ENCODE results near the gene MAML2. TPM values are rescaled to one million over a fixed set of nuclear protein-coding genes. Genes with fewer than 3 reads are reported as not detected.

The MAML2 gene
- total and polyA plus RNA-seq, 2 of the 13 experiments (the other 11 are each of a cell fraction or from before 2014, with no cell fraction given), result 2.3 to 25.9 TPM

DNA sequence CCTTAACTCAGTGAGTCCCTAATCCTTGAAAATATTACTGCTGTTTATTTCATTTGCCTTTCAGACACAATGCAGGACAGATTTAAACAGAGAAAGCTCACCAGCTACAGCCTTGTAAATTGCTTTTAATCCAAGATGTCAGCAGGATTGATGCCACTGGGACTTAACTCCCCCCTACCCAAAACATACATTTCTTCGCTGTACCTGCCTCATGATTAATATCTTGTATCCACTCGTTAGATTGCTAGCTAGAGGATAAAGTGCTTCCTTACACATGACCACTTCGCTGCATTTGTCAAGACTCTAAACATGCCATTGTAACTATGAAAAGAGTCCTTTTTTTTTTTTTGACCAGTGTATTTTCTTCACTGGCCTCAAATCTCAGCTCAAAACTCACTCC is 236.3 kb downstream of the MAML2 start (continued):
- TF ChIP-seq, protein P1, sequence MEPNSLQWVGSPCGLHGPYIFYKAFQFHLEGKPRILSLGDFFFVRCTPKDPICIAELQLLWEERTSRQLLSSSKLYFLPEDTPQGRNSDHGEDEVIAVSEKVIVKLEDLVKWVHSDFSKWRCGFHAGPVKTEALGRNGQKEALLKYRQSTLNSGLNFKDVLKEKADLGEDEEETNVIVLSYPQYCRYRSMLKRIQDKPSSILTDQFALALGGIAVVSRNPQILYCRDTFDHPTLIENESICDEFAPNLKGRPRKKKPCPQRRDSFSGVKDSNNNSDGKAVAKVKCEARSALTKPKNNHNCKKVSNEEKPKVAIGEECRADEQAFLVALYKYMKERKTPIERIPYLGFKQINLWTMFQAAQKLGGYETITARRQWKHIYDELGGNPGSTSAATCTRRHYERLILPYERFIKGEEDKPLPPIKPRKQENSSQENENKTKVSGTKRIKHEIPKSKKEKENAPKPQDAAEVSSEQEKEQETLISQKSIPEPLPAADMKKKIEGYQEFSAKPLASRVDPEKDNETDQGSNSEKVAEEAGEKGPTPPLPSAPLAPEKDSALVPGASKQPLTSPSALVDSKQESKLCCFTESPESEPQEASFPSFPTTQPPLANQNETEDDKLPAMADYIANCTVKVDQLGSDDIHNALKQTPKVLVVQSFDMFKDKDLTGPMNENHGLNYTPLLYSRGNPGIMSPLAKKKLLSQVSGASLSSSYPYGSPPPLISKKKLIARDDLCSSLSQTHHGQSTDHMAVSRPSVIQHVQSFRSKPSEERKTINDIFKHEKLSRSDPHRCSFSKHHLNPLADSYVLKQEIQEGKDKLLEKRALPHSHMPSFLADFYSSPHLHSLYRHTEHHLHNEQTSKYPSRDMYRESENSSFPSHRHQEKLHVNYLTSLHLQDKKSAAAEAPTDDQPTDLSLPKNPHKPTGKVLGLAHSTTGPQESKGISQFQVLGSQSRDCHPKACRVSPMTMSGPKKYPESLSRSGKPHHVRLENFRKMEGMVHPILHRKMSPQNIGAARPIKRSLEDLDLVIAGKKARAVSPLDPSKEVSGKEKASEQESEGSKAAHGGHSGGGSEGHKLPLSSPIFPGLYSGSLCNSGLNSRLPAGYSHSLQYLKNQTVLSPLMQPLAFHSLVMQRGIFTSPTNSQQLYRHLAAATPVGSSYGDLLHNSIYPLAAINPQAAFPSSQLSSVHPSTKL (CRISPR knock-in tag; IDR thresholded peaks at IDR 0.05), result no peak
- TF ChIP-seq ZBTB1 (CRISPR knock-in tag; IDR thresholded peaks at IDR 0.05; ENCODE audit: borderline replicate concordance) (no peak), ZNF382 (CRISPR knock-in tag; IDR thresholded peaks at IDR 0.05; ENCODE audit: borderline replicate concordance) (no peak)

DNA sequence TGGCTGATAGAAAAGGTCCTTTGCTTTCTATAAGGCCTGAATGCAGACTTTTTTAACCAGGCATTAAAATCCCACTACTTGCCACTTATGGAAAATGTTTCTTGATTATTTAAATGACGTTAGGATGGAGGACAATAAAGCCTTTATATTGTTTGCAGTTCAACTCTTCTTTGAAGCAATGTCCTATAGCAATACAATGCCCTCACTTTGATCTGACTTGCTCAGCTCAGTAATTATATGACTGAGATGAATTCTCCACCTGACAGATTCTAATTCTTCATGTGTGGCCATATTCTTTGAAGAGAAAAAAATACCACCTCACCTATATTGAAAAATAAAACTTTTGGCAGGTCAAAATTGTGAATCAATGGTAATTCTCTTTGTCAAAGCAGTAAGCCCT is 237.1 kb downstream of the MAML2 start:
- BruUV-seq (replicated peaks), result no TSS peak
- POLR2A ChIA-PET, result no interaction called here
- no peak for ATAC-seq
- Histone ChIP-seq H3K36me3 (replicated peaks in 1 of 2; ENCODE audit: control insufficient read depth in 1 of 2, insufficient read depth in 2 of 2, low read length in 2 of 2) (peaks cover 2 to 3% of the 10 kb centered on the region in 2 experiments; a peak in 1 of 5 replicates), H3K9me3 (ENCODE audit: low read length) (no peaks in the 10 kb centered on the region), H3K4me3 (replicated peaks in 1 of 3; ENCODE audit: insufficient read depth in 1 of 3, low read depth in 2 of 3, low read length in 3 of 3) (no peak overlapping the region), H3K9ac (ENCODE audit: insufficient read depth, low read depth, low read length) (no peak overlapping the region), H3K4me2 (ENCODE audit: low read depth, low read length) (no peak overlapping the region), H4K20me1 (ENCODE audit: insufficient read depth, low read length) (no peaks in the 10 kb centered on the region), H3K27ac (ENCODE audit: extremely low read length, insufficient read depth, low read length) (no peak overlapping the region), H2AFZ (ENCODE audit: low read length) (no peak overlapping the region), H3K4me1 (ENCODE audit: insufficient read depth, low read length) (peaks cover 84% of the 10 kb centered on the region), H3K79me2 (ENCODE audit: insufficient read depth, low read length) (peaks cover 3% of the 10 kb centered on the region), H3K27me3 (ENCODE audit: control insufficient read depth in 1 of 2, insufficient read depth in 2 of 2, low read length in 2 of 2) (no peaks in the 10 kb centered on the region)
- CTCF ChIA-PET (ENCODE audit: low intra/inter-chr PET ratio, low total read pairs), result no interaction called here
- WGBS (ENCODE audit: low lambda C conversion rate), result 72% methylated on average over 1 of the region's 1 CpG
- in situ Hi-C loops (cut with HindIII; ENCODE audit: extremely low pct_ligation_motif_present, low pct_unique_long_range_greater_than_20kb), result no loop called here
- no peak for FAIRE-seq
- DNase-seq (ENCODE audit: low spot score), result no peak
- intact Hi-C loops (cut with micrococcal nuclease; ENCODE audit: unreplicated experiment), result no loop called here
- TF ChIP-seq KLF12 (CRISPR knock-in tag; IDR thresholded peaks at IDR 0.05; ENCODE audit: borderline replicate concordance) (no peak), EZH2 (conservative IDR thresholded peaks at IDR 0.05; ENCODE audit: low read depth, low read length) (no peak)
- TF ChIP-seq, protein P2, sequence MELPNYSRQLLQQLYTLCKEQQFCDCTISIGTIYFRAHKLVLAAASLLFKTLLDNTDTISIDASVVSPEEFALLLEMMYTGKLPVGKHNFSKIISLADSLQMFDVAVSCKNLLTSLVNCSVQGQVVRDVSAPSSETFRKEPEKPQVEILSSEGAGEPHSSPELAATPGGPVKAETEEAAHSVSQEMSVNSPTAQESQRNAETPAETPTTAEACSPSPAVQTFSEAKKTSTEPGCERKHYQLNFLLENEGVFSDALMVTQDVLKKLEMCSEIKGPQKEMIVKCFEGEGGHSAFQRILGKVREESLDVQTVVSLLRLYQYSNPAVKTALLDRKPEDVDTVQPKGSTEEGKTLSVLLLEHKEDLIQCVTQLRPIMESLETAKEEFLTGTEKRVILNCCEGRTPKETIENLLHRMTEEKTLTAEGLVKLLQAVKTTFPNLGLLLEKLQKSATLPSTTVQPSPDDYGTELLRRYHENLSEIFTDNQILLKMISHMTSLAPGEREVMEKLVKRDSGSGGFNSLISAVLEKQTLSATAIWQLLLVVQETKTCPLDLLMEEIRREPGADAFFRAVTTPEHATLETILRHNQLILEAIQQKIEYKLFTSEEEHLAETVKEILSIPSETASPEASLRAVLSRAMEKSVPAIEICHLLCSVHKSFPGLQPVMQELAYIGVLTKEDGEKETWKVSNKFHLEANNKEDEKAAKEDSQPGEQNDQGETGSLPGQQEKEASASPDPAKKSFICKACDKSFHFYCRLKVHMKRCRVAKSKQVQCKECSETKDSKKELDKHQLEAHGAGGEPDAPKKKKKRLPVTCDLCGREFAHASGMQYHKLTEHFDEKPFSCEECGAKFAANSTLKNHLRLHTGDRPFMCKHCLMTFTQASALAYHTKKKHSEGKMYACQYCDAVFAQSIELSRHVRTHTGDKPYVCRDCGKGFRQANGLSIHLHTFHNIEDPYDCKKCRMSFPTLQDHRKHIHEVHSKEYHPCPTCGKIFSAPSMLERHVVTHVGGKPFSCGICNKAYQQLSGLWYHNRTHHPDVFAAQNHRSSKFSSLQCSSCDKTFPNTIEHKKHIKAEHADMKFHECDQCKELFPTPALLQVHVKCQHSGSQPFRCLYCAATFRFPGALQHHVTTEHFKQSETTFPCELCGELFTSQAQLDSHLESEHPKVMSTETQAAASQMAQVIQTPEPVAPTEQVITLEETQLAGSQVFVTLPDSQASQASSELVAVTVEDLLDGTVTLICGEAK (IDR thresholded peaks at IDR 0.05), result no peak
- TF ChIP-seq, protein P2 (CRISPR knock-in tag; IDR thresholded peaks at IDR 0.05), result no peak
- TF ChIP-seq, protein P3, sequence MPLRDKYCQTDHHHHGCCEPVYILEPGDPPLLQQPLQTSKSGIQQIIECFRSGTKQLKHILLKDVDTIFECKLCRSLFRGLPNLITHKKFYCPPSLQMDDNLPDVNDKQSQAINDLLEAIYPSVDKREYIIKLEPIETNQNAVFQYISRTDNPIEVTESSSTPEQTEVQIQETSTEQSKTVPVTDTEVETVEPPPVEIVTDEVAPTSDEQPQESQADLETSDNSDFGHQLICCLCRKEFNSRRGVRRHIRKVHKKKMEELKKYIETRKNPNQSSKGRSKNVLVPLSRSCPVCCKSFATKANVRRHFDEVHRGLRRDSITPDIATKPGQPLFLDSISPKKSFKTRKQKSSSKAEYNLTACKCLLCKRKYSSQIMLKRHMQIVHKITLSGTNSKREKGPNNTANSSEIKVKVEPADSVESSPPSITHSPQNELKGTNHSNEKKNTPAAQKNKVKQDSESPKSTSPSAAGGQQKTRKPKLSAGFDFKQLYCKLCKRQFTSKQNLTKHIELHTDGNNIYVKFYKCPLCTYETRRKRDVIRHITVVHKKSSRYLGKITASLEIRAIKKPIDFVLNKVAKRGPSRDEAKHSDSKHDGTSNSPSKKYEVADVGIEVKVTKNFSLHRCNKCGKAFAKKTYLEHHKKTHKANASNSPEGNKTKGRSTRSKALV (CRISPR knock-in tag; IDR thresholded peaks at IDR 0.05), result no peak
